GM12891 (cell line): ENCODE results near the gene HSPB9.
A peak's percentile ranks its signal among the peaks of the same experiment; 100 is the strongest.

ENCODE experiments used
- DNase-seq: peaks from one replicate; pipeline ENCODE4 v3.0.0; 2011; ENCODE audit warnings: low spot score; ENCODE audit not compliant: insufficient read length
- FAIRE-seq: peaks from 2 replicates; lab custom pipeline; 2011; peaks lifted over from hg19 to GRCh38; lab: Jason Lieb, UNC
- PAX5 ChIP-seq: IDR thresholded peaks from 2 replicates; pipeline ENCODE4 v1.6.1; 2011; ENCODE audit warnings: low read length, moderate library complexity, mild to moderate bottlenecking; ENCODE audit not compliant: insufficient read depth, severe bottlenecking
- POLR2A ChIP-seq: IDR thresholded peaks from 2 replicates; pipeline ENCODE4 v1.6.1; 2011; ENCODE audit warnings: low read depth, low read length, control low read depth
- POLR2AphosphoS5 ChIP-seq: IDR thresholded peaks from 2 replicates; pipeline ENCODE4 v1.6.1; 2011; ENCODE audit warnings: low read depth, low read length, control low read depth
- POU2F2 ChIP-seq: IDR thresholded peaks from 2 replicates; pipeline ENCODE4 v1.6.1; 2011; ENCODE audit warnings: low read depth, mild to moderate bottlenecking, control low read depth, low read length, moderate library complexity
- SPI1 ChIP-seq: IDR thresholded peaks from 2 replicates; pipeline ENCODE4 v1.6.1; 2011; ENCODE audit warnings: low read depth, low read length, control low read depth
- TAF1 ChIP-seq: IDR thresholded peaks from 2 replicates; pipeline ENCODE4 v1.6.1; 2011; ENCODE audit warnings: low read depth, low read length, control low read depth

The HSPB9 gene

DNA sequence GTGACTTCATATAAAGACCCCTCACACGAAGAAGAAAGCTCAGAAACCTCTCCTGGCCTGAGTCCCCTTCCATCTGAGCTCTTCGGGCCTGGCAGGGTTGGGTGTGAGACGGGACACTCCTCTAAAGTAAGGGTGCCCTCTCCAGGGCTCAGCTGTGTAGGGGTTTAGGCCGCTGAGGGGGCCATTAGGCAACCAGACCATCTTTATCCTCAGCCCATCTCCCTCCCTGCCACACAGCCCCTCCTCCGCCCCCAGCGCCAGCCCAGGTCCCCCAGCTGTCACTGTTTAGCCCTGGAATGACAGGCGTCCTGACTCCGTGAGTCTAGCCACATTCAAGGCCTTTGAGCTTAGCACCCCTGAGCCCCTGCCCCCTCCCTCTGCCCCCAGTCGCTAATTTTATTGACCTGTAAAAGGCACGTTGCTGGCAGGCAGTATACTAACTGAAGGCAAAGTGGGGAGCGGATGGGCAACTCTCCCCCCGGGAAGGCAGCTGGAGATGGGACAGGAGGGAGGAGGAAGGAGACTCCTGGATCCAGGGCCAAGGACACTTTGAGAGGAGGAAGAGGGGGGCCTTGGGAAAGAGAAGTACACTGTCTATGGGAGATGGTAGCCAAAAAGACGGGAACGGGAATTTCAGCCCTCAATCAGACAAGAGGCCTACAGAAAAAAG lies 23.7 kb upstream of the HSPB9 start:
- no peak for DNase-seq

DNA sequence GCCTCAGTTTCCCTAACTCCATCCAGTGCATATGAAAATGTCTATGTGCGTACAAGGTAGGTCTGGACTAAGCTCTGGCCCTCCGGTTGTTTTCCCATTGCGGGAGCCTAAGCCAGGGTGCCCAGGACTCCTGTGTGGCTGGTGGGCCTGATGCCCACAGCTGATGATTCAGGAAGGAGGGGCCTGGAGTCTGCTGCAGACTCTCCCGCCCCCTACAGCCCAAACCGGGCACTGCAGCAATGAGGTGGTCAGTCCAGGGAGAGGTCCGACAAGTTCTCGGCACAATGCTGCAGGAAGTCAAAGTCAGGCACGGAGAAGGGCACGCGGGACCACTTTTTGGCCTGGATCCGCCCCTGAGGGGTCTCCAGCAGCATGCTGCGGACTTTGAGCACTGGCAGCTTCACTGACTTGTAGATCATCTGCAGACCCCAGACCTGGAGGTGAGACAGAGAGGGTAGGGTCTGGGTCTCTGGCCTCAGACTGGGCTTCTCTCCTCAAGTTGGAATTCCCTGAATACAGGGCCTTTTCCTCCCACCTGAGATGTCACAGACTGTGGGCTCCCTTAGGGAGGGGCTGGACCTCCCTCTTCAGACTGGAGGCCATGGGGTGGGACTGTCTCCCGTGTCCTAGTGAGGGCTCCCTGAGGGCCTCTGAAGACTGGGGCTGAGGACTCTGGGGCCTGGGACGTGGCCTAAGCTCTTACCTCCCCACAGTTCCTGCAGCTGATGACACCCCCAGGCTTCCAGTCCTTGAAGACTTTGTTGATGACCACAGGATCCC lies 20.9 kb upstream of the HSPB9 start:
- FAIRE-seq (peak; percentile 96), DNase-seq (peak; percentile 70)
- no peak for TF ChIP-seq POU2F2
- no peak for TF ChIP-seq PAX5
- TF ChIP-seq POLR2A = no peak
- no peak for TF ChIP-seq SPI1
- no peak for TF ChIP-seq TAF1
- no peak for TF ChIP-seq POLR2AphosphoS5

More for the DNA sequence above, 23.7 kb upstream of the HSPB9 start:
- no peak for TF ChIP-seq SPI1
- no peak for TF ChIP-seq TAF1
- FAIRE-seq = no peak

DNA sequence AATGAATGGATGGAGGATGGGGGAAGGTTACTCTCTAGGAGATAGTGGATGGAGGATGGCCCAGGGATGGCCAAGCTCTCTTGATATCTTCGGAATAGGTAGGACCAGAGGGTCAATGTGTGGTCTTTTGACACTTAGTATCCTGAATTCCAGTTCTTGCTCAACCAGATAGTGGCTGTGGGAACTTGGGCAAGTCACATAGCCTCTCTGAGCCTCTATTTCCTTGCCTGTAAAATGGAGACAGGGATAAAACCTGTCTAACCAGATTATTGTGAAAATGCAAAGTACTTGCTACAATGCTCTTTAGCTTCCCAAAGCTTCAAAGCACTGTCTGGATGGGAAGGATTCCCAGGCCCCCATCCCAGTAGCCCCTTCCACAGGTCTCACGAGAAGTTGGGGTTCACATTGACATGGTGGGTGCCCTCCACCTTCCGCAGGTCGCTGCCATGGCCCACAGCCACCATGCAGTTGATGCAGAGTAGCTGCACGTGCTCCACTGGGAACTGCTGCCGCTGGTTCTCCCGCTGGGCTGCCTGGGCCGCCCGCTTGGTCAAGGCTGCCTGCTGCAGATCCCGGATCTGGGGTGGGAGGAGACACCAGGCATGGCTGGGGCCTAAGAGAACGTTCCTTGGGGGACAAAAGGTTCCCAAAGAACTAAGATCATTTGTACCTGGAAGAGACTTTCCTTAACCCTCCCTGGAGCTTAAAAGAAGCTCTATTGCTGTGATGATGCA lies 19.2 kb upstream of the HSPB9 start:
- FAIRE-seq (no peak), DNase-seq (no peak)
- TF ChIP-seq POLR2A (no peak), PAX5 (no peak), TAF1 (no peak), SPI1 (no peak), POLR2AphosphoS5 (no peak), POU2F2 (no peak)

DNA sequence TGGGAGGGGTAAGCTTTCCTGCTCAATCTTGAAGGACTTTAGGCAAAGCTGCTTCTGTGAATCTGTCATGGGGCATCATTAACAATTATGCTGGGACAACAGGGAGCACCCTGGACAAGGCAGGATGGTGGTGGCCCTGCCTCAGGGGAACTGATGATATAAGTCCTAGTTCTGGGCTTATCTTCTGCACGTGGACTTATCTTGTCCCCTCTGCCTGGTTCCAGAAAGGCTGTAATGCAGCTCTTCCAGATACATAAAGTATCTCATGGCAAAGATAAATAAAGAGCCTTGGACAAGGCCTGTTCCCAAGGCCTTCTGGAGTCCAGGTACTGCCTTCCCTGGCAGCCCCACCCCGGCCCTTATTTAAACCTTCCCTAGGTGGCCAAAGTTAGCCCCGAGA lies 18.3 kb upstream of the HSPB9 start:
- DNase-seq (no peak), FAIRE-seq (no peak)
- TF ChIP-seq POLR2A (no peak), TAF1 (no peak), SPI1 (no peak), PAX5 (no peak), POU2F2 (no peak), POLR2AphosphoS5 (no peak)

DNA sequence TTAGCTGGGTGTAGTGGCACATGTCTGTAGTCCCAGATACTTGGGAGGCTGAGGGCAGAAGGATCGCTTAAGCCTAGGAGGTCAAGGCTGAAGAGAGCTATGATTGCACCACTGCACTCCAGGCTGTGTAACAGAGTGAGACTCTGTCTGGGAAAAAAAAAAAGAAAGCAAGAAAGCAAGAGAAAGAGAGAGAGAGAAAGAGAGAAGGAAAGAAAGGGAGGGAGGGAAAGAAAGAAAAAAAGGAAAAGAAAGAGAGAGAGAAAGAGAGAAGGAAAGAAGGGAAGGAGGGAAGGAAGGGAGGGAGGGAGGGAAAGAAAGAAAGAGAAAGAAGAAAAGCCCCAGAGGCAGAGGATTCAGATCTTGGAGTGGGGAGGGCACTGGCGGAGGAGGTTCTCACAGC lies 16.6 kb upstream of the HSPB9 start:
- FAIRE-seq (no peak), DNase-seq (no peak)
- no peak for TF ChIP-seq PAX5

DNA sequence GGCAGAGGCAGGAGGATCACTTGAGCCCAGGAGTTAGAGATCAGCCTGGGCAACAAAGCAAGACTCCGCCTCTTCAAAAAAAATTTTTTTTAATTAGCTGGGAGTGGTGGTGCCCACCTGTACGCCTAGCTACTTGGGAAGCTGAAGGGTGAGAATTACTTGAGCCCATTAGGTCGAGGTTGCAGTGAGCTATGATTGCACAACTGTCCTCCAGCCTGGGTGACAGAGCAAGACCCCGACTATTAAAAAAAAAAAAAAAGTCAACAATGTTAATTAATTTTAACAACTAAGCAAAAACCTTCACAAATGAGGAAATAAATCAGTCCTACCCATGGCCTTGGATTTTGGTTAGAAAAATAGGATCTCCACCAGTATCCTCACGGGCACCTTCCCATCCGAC lies 15.5 kb upstream of the HSPB9 start:
- no peak for FAIRE-seq
- DNase-seq = no peak
- TF ChIP-seq SPI1 = no peak

DNA sequence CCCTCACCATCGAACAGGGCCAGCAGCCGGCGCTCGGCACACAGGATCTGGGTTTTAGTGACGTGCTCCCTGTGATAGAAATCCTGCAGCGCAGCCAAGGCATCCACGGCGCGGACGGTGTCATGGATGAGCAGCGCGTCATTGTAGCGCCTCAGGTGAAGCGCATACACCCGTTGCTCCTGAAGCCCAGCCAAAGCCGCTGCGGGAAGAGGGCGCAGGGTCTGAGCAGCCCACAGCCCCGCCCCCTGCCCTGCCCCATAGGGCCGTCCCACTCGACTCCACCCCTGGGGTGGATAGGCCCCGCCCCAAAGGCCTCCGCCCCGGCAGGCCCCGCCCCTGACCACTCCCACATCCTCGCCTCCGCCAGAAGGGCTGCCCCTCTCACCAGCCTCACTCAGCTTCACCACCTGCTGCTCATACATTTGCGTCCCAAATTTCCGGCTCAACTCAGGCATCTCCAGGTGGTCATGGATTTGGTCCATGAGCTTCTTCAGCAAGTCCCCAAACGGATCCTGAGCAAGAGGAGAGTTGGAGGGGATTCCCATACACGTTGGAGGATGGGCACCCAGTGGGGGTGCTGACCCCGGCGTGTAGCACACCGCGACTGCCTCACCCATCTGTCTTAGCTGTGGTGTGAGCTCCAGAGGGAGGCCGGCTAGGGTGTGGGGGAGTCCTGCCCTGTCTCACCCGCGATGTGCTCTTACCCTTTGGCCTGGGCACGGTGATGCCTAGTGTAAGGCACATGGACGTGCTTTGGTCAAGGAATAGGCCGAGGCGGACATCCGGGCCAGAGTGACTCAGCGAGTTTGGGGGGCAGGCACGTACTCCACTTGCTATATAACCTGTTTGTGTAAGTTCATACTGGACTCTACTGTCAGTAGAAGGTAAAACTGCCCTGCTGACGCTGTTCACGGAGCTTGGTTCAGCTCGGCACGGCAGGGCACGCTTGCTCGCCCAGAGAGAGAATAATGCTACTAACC lies 14.7 kb upstream of the HSPB9 start:
- TF ChIP-seq POLR2A (no peak), TAF1 (no peak), POU2F2 (no peak), POLR2AphosphoS5 (no peak), SPI1 (no peak), PAX5 (no peak)

DNA sequence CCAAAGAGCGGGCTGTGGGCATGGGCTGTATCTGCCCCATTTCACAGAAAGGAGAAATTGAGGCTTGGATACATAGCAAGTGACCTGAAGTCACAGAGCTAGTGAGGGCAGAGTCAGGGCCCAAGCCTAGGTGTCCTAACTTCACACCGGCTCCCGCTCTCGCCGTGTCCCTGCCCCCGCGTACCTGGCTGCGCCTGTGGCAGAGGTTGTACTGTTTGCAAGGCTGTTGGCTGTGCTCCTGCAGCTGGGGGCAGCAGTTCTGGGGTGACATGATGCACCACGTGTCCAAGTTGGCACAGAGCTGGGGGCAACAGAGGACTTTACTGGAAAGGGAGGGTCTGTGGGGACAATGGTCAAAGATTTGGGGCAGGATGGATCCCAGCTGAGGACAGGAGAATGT lies 13.5 kb upstream of the HSPB9 start:
- no peak for TF ChIP-seq POU2F2
- no peak for TF ChIP-seq SPI1
- no peak for FAIRE-seq
- DNase-seq = no peak

More for the DNA sequence above, 14.7 kb upstream of the HSPB9 start:
- peak; percentile 99 for DNase-seq
- peak; percentile 99 for FAIRE-seq

DNA sequence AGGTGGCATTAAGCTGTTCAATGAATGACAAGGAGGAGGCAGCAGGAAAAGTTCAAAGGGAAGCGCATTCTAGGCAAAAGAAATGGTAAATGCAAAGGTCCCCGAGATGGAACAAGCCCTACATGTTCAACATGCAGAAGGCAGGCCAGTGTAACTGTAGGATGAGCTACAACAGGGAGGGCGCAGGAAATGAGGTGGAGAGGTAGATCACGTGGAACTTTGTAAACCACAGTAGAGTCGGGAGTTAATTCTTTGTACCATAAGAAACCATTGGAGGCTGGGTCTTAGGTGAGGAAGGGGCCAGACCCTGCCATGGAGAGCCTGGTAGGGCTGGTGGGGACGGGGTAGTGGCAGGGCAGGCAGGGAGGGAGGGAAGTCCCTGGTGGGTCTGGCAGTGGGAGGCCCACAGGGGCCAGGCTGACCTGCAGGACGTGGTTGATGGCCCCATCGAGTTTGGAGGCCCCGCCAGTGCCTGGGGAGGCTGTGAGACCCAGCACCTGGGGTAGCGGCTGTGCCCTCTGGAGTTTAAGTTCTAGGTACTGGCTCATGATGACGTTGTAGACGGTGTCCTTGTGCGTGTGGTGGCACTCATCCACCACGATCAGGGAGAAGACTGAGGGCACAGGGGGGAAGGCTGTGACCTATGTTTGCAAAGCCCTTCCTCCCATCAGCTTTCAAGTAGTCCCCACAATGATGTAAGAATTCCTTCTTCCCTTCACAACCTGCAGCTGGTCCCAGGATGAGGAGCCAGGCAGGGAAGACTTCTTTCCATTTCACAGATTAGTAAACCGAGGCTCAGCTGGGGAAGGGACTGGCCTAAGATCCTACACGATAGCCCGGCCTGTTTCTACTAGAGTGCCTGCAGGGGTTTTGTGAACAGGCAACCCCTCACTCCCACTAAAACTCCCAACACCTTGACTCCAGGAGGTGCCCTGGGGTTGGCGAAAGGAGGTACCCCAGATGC lies 12.0 kb upstream of the HSPB9 start:
- FAIRE-seq = no peak
- no peak for DNase-seq
- TF ChIP-seq TAF1 (no peak), POLR2A (no peak), PAX5 (no peak), POLR2AphosphoS5 (no peak), SPI1 (no peak), POU2F2 (no peak)
